Omental fat pad (tissue), 4 donors: ENCODE measurements around the gene PHC1. TPM values are rescaled to one million over a fixed set of nuclear protein-coding genes. Genes with fewer than 3 reads are reported as not detected.
A peak's percentile ranks its signal among the peaks of the same experiment; 100 is the strongest.

ENCODE experiments used
- ATAC-seq: fragments of 150-250 bp; one replicate; pipeline ENCODE4 v1.9.1; 2016; ENCODE audit warnings: mild to moderate bottlenecking, moderate library complexity; ENCODE audit not compliant: low FRiP score
- DNase-seq: peaks from one replicate; pipeline ENCODE4 v3.0.0-alpha.2; 2019; ENCODE audit warnings: low spot score
- CTCF ChIP-seq, 3 donors: fragments of 450-650 bp; IDR thresholded peaks; one replicate each; pipeline ENCODE4 v1.5.1; 2016 to 2017; ENCODE audit warnings: antibody characterized with exemption in 3 of 3, mild to moderate bottlenecking in 3 of 3, moderate library complexity in 2 of 3
- total RNA-seq, 4 donors: library from RNA; depleted of rRNA; stranded (reverse); fragments of >200 nt; gene quantifications; one replicate each; pipeline ENCODE4 v1.1.0, GENCODE V29; 2016

PHC1 gene
- 10 to 100 TPM; 19.3 to 30.3 (median 25.8) TPM for total RNA-seq

DNA sequence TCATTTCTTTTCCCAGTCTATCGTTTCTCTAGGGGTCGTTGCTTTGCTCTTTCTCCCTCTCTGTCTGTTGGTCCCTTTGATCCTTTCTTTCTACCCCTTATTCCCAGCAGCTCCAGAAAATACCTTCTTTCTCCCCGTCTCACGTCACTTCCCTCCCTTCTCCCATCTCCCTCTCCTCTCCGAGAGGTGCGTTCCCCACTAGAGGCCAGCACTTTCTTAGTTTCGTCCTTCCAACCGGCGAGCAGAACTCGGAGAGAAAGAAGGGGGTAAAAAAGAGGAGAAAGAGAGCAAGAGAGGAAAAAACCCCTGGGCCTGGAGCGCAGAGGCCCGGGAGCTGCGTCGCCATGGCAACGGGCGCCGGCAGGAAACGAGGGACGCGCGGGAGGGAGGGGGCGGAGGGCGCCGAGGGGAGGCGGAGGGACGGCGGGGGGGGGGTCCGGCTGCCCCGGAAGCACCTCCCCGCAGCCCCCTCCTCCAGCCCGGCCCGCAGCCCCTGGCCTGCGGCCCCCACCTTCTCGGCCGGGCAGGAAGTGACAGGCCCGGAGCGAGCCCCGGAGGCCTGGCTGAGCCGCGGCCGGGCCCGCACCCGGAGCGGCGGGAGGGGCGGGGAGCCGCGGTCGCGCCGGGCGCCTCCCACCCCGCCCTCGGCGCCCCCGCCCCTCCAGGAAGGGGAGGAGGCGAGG, at the start of gene PHC1:
PHC1 (plus strand) TSS at position 477 of the 683 bp plus-strand sequence. CDS start 3,169 bp downstream, outside the sequence.
- peak; percentile 70 for ATAC-seq
- peak; percentile 44 for DNase-seq

GRCh38 chr12:8866429-8866828, 47.9 kb upstream of the PHC1 start:
- no peak for TF ChIP-seq CTCF (IDR thresholded peaks at IDR 0.05)
- ATAC-seq (no peak), DNase-seq (no peak)

DNA sequence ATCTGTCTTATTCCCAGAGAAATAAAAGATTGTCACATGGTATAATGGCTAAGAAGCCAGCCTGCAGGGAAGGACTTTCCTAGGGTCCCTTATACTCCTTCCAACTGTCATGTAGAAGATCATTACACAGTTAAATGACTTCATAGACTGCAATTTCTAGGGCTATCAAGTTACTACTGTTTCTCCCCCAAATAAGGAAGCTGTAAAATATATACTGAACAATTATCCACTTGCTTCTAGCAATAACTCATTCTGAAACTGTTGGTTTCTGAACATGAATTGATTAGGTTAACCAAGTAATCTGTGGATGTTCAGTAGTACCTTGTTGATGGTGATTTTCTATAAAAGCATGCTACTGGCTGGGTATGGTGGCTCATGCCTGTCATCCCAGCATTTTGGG, 47.3 kb upstream of the PHC1 start:
- no peak for ATAC-seq
- TF ChIP-seq CTCF (IDR thresholded peaks at IDR 0.05): no peak
- DNase-seq: no peak

DNA sequence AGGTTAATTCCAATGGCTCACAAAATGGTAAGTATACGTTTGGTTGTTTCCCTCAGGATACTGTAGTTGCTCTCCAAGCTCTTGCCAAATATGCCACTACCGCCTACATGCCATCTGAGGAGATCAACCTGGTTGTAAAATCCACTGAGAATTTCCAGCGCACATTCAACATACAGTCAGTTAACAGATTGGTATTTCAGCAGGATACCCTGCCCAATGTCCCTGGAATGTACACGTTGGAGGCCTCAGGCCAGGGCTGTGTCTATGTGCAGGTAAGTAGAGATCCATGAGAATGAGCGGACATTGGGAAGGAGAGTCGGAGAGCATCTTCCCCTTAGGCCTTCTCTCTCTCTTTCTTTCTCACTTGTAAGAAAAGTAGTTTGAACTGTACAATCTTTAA, 46.5 kb upstream of the PHC1 start:
- DNase-seq: no peak
- no peak for TF ChIP-seq CTCF (IDR thresholded peaks at IDR 0.05)

GRCh38 chr12:8870586-8870985, 43.7 kb upstream of the PHC1 start:
- ATAC-seq: no peak
- DNase-seq: no peak
- no peak for TF ChIP-seq CTCF (IDR thresholded peaks at IDR 0.05)

More for the DNA sequence above, 46.5 kb upstream of the PHC1 start:
- ATAC-seq: no peak

- no peak for TF ChIP-seq CTCF (IDR thresholded peaks at IDR 0.05)
- DNase-seq (no peak), ATAC-seq (no peak)
Measured at GRCh38 chr12:8871068-8871467, 43.2 kb upstream of the PHC1 start.

DNA sequence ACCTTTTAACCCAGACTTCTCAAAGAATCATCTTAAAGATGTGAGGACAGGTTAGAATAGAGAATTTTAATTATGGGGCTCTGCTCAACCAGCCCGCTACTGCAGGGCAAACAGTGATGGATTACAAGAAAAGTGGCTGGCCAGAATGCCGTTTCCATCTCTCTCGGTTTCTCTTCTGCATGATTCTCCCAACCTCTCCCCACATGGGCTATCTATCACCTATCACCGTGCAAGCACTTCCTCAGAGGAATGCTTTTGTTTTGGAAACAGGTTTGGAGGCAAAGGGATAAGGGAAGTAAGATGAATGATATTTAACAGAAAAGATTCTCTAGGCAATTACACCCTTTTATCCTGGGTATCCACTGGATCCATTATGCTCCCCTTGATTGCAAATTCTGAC, 37.4 kb upstream of the PHC1 start:
- no peak for DNase-seq
- ATAC-seq: no peak
- TF ChIP-seq CTCF (IDR thresholded peaks at IDR 0.05): no peak
